WTC11 (cell line): ENCODE measurements around the gene LRRC1.

Experiments used
- ELF4 ChIP-seq: sonication (generic); formaldehyde crosslinking; IDR thresholded peaks from 2 replicates; pipeline ENCODE4 v1.8.1; 2022; ENCODE audit warnings: low read depth, mild to moderate bottlenecking, moderate library complexity, missing genetic modification reagents
- ERG ChIP-seq: fragments of 250-450 bp; sonication (Bioruptor Pico); IDR thresholded peaks from 2 replicates; pipeline ENCODE4 v1.8.0; 2021; ENCODE audit warnings: mild to moderate bottlenecking
- MXD4 ChIP-seq: fragments of 250-450 bp; sonication (Bioruptor Pico); IDR thresholded peaks from 2 replicates; pipeline ENCODE4 v1.8.0; 2021; ENCODE audit warnings: mild to moderate bottlenecking, moderate library complexity, borderline replicate concordance
- RELA ChIP-seq: sonication (generic); formaldehyde crosslinking; IDR thresholded peaks from 2 replicates; pipeline ENCODE4 v1.8.1; 2022; ENCODE audit warnings: missing genetic modification reagents, mild to moderate bottlenecking, borderline replicate concordance
- TCF7 ChIP-seq: sonication (generic); formaldehyde crosslinking; IDR thresholded peaks from 2 replicates; pipeline ENCODE4 v1.8.0; 2022; ENCODE audit warnings: mild to moderate bottlenecking, low read depth, missing genetic modification reagents, moderate library complexity
- ZNF263 ChIP-seq: sonication (generic); formaldehyde crosslinking; IDR thresholded peaks from 2 replicates; pipeline ENCODE4 v1.8.1; 2022; ENCODE audit warnings: low read depth, mild to moderate bottlenecking, moderate library complexity, missing genetic modification reagents
- ZNF512 ChIP-seq: sonication (generic); formaldehyde crosslinking; IDR thresholded peaks from 2 replicates; pipeline ENCODE4 v1.8.1; 2022; ENCODE audit warnings: missing genetic modification reagents, borderline replicate concordance
- TF ChIP-seq, protein P1 (sequence below): fragments of 200-600 bp; IDR thresholded peaks from 2 replicates; pipeline ENCODE4 v1.8.0; 2022; ENCODE audit warnings: antibody characterized with exemption
- TF ChIP-seq, protein P2 (sequence below): sonication (generic); formaldehyde crosslinking; IDR thresholded peaks from 2 replicates; pipeline ENCODE4 v1.8.0; 2022; ENCODE audit warnings: mild to moderate bottlenecking, missing genetic modification reagents
- TF ChIP-seq, protein P3 (sequence below): sonication (generic); formaldehyde crosslinking; IDR thresholded peaks from 2 replicates; pipeline ENCODE4 v1.8.0; 2022; ENCODE audit warnings: mild to moderate bottlenecking, missing genetic modification reagents

DNA sequence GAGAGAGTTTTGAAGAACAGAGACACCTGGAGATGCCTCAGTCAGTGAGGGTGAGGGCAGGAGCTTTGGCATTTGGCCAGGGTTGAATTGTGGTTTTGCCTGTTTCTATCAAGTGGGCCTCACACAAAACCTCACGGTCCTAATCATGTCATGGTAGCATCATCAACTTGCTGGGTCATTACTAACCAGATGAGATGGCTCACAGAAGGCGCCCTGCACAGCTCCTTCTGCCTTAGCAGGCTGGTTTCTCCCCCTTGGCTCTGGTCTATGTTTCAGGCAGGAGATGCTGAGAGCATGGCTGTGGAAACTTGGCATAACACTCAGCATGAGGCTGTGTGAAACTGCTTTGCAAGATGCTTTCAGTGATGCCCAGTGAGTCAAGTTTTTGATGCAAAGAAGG is 99.3 kb downstream of the LRRC1 start:
- TF ChIP-seq, protein P1, sequence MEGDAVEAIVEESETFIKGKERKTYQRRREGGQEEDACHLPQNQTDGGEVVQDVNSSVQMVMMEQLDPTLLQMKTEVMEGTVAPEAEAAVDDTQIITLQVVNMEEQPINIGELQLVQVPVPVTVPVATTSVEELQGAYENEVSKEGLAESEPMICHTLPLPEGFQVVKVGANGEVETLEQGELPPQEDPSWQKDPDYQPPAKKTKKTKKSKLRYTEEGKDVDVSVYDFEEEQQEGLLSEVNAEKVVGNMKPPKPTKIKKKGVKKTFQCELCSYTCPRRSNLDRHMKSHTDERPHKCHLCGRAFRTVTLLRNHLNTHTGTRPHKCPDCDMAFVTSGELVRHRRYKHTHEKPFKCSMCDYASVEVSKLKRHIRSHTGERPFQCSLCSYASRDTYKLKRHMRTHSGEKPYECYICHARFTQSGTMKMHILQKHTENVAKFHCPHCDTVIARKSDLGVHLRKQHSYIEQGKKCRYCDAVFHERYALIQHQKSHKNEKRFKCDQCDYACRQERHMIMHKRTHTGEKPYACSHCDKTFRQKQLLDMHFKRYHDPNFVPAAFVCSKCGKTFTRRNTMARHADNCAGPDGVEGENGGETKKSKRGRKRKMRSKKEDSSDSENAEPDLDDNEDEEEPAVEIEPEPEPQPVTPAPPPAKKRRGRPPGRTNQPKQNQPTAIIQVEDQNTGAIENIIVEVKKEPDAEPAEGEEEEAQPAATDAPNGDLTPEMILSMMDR: no peak
- no peak for TF ChIP-seq TCF7 (CRISPR knock-in tag)
- TF ChIP-seq, protein P2, sequence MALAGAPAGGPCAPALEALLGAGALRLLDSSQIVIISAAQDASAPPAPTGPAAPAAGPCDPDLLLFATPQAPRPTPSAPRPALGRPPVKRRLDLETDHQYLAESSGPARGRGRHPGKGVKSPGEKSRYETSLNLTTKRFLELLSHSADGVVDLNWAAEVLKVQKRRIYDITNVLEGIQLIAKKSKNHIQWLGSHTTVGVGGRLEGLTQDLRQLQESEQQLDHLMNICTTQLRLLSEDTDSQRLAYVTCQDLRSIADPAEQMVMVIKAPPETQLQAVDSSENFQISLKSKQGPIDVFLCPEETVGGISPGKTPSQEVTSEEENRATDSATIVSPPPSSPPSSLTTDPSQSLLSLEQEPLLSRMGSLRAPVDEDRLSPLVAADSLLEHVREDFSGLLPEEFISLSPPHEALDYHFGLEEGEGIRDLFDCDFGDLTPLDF (CRISPR knock-in tag): no peak
- no peak for TF ChIP-seq ELF4 (CRISPR knock-in tag)
- no peak for TF ChIP-seq ZNF263
- no peak for TF ChIP-seq RELA (CRISPR knock-in tag)
- no peak for TF ChIP-seq ERG (CRISPR knock-in tag)
- no peak for TF ChIP-seq ZNF512
- TF ChIP-seq, protein P3, sequence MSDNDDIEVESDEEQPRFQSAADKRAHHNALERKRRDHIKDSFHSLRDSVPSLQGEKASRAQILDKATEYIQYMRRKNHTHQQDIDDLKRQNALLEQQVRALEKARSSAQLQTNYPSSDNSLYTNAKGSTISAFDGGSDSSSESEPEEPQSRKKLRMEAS (CRISPR knock-in tag): no peak
- no peak for TF ChIP-seq MXD4
